ENCODE results near the gene MEX3C.

Gene MEX3C

GRCh38 chr18:51191128-51191717 lies 6.3 kb downstream of the MEX3C start:
- DNase-seq = peak; percentile 74

GRCh38 chr18:51190000-51190399 lies 7.5 kb downstream of the MEX3C start:
- no peak for DNase-seq

GRCh38 chr18:51188024-51188701 lies 9.3 kb downstream of the MEX3C start:
- DNase-seq = peak; percentile 25

- no peak for DNase-seq
Observed at GRCh38 chr18:51185075-51185474, 12.4 kb downstream of the MEX3C start.

- no peak for DNase-seq
Observed at GRCh38 chr18:51184091-51184457, 13.4 kb downstream of the MEX3C start.

GRCh38 chr18:51183372-51184090 lies 13.9 kb downstream of the MEX3C start:
- no peak for DNase-seq

GRCh38 chr18:51182824-51183223 lies 14.7 kb downstream of the MEX3C start:
- no peak for DNase-seq

- DNase-seq = no peak
Observed at GRCh38 chr18:51171625-51172259, 25.7 kb downstream of the MEX3C start.

GRCh38 chr18:51171223-51171622 lies 26.3 kb downstream of the MEX3C start:
- DNase-seq = no peak

- DNase-seq = no peak
Observed at GRCh38 chr18:51170664-51171063, 26.8 kb downstream of the MEX3C start.

GRCh38 chr18:51169731-51170130 lies 27.8 kb downstream of the MEX3C start:
- no peak for DNase-seq

GRCh38 chr18:51168960-51169662 lies 28.4 kb downstream of the MEX3C start:
- DNase-seq = peak; percentile 26

- DNase-seq = no peak
Observed at GRCh38 chr18:51168026-51168742, 29.3 kb downstream of the MEX3C start.

- no peak for DNase-seq
Observed at GRCh38 chr18:51165296-51165695, 32.2 kb downstream of the MEX3C start.

GRCh38 chr18:51164761-51165281 lies 32.7 kb downstream of the MEX3C start:
- no peak for DNase-seq

GRCh38 chr18:51164342-51164741 lies 33.1 kb downstream of the MEX3C start:
- DNase-seq = no peak

- no peak for DNase-seq
Observed at GRCh38 chr18:51163543-51163942, 33.9 kb downstream of the MEX3C start.

- no peak for DNase-seq
Observed at GRCh38 chr18:51162617-51163016, 34.9 kb downstream of the MEX3C start.

- no peak for DNase-seq
Observed at GRCh38 chr18:51160646-51161045, 36.8 kb downstream of the MEX3C start.

GRCh38 chr18:51157215-51157614 lies 40.3 kb downstream of the MEX3C start:
- no peak for DNase-seq

GRCh38 chr18:51154431-51155063 lies 42.9 kb downstream of the MEX3C start:
- DNase-seq = no peak

All from CD4-positive, alpha-beta T cell treated with Interleukin-17A for 1 hour (primary cell).